Measurements from ENCODE around the gene RAPGEF1.

- TF ChIP-seq, protein P1, sequence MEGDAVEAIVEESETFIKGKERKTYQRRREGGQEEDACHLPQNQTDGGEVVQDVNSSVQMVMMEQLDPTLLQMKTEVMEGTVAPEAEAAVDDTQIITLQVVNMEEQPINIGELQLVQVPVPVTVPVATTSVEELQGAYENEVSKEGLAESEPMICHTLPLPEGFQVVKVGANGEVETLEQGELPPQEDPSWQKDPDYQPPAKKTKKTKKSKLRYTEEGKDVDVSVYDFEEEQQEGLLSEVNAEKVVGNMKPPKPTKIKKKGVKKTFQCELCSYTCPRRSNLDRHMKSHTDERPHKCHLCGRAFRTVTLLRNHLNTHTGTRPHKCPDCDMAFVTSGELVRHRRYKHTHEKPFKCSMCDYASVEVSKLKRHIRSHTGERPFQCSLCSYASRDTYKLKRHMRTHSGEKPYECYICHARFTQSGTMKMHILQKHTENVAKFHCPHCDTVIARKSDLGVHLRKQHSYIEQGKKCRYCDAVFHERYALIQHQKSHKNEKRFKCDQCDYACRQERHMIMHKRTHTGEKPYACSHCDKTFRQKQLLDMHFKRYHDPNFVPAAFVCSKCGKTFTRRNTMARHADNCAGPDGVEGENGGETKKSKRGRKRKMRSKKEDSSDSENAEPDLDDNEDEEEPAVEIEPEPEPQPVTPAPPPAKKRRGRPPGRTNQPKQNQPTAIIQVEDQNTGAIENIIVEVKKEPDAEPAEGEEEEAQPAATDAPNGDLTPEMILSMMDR (IDR thresholded peaks at IDR 0.05): peak in 1 of 4 experiments; percentile 28
- no peak for TF ChIP-seq POLR2A (IDR thresholded peaks at IDR 0.05)
Observed at GRCh38 chr9:131739133-131739958, 530 bp downstream of the RAPGEF1 start.

All from uterus (tissue), 2 donors.